Heart right ventricle (tissue), 16 donors: ENCODE results near the gene NTNG2. TPM values are rescaled to one million over a fixed set of nuclear protein-coding genes. Genes with fewer than 3 reads are reported as not detected.

Experiments used
- ATAC-seq, 8 donors: fragments of 200-7000 bp; cut with Tn5 transposase; one replicate each; pipeline ENCODE4 v1.9.1; 2020; ENCODE audit warnings: mild to moderate bottlenecking in 8 of 8, moderate library complexity in 8 of 8, moderate number of reproducible peaks in 1 of 8
- DNase-seq, 2 donors: peaks; one replicate each; pipeline ENCODE4 v3.0.0-alpha.2; 2020
- H3K27ac ChIP-seq, 10 donors: fragments of 200-600 bp; sonication (generic) in 2 of 10; one replicate each; pipeline versions ENCODE4 v1.5.0 to v1.8.0; 2020 to 2022; ENCODE audit warnings: mild to moderate bottlenecking in 3 of 10
- H3K27me3 ChIP-seq, 7 donors: fragments of 200-600 bp; one replicate each; pipeline ENCODE4 v1.8.0; 2021 to 2022; ENCODE audit warnings: mild to moderate bottlenecking in 2 of 7
- H3K36me3 ChIP-seq, 9 donors: fragments of 200-600 bp; sonication (generic) in 1 of 9; one replicate each; pipeline versions ENCODE4 v1.5.0 to v1.8.0; 2020 to 2022; ENCODE audit warnings: mild to moderate bottlenecking in 2 of 9
- H3K4me1 ChIP-seq, 9 donors: fragments of 200-600 bp; sonication (generic) in 1 of 9; one replicate each; pipeline versions ENCODE4 v1.5.0 to v1.8.0; 2020 to 2022; ENCODE audit warnings: mild to moderate bottlenecking in 4 of 9
- H3K4me3 ChIP-seq, 10 donors: fragments of 200-600 bp; sonication (generic) in 2 of 10; one replicate each; pipeline versions ENCODE4 v1.5.0 to v1.8.0; 2020 to 2022; ENCODE audit warnings: mild to moderate bottlenecking in 7 of 10, moderate library complexity in 2 of 10
- H3K9me3 ChIP-seq, 11 donors: fragments of 200-600 bp in 10 of 11; sonication (generic) in 2 of 11; one replicate each; pipeline versions ENCODE4 v1.5.0 to v1.8.0; 2013 to 2022; ENCODE audit warnings: mild to moderate bottlenecking in 2 of 11, control low read depth in 1 of 11, moderate library complexity in 1 of 11
- CTCF ChIP-seq, 9 donors: fragments of 200-600 bp; sonication (generic) in 2 of 9; IDR thresholded peaks; one replicate each; pipeline versions ENCODE4 v1.5.0 to v1.8.0; 2021 to 2022; ENCODE audit warnings: antibody characterized with exemption in 9 of 9, mild to moderate bottlenecking in 5 of 9, moderate library complexity in 1 of 9
- WGBS, 2 donors: extraction: QIAGEN DNeasy Blood & Tissue Kit; methylation state at CpG; one replicate each; pipeline ENCODE4 v1.1.7; 2013; ENCODE audit warnings: inconsistent platforms in 1 of 2; 5-methylcytosine and 5-hydroxymethylcytosine counted together
- intact Hi-C, 10 donors: fragments of 100-400 bp; cut with DNase I; formaldehyde crosslinking; loops; one replicate each; pipeline versions ENCODE4 v1.11.1 to v1.14.2; 2022
- polyA plus RNA-seq, 2 donors: library from polyadenylated mRNA; stranded (reverse); fragments of 200-250 nt; gene quantifications; one replicate each; pipeline ENCODE4 v1.2.3, GENCODE V29; 2013
- total RNA-seq, 10 donors: library from RNA; stranded (reverse); fragmentation: NEBNext Ultra II Directional in 3 of 10; extraction: Animal tissue kit (Norgen Biotek cat#: 25700) in 3 of 10; gene quantifications; one replicate each; pipeline versions ENCODE4 v1.2.1 to v1.2.4, GENCODE V29; 2021 to 2023
- donor health status: Arrhythmogenic right ventricular cardiomyopathy.
- donor health status: ischemic (EF 13 %, LVEDD 7.1; RV severe dilation, severe dysfunction).
- donor health status: healthy with polysubstance abuse.
- donor health status: DM: no; HTN: yes; CAD: no.
- donor health status: DM: no; HTN: no; CAD: no.
- donor health status: ischemic (EF 25% LVEDD 6.9; RV normal size, moderate dysfunction).
- donor health status: ischemic (EF 25% LVEDD 5.7; RV mildly dilated, moderate dysfunction).
- donor health status: healthy.
- donor health status: DM: yes; HTN: yes; CAD: no.
- donor health status: Ischemic cardiomyopathy.
- donor health status: ischemic (EF 35%, LVEDD 5.7; RV mildly dilated, moderate dysfunction).
- donor health status: nonischemic (EF 11% LVEDD 7.7; RV severe dilation, severe dysfunction).
- donor health status: DM: yes; HTN: yes; CAD: no.
- donor health status: PGD.
- donor health status: ischemic (EF 29% LVEDD 5.4; RV normal size, mild dysfunction).
- donor health status: nonischemic (EF 23%, LVEDD 6.1; RV moderate dilation, normal function).

Gene NTNG2
- total and polyA plus RNA-seq, 12 donors = 0.29 to 7.6 (median 2.9) TPM

GRCh38 chr9:132197856-132198550 lies 36.1 kb downstream of the NTNG2 start:
- 94 to 95% methylated on average over 58 of the region's 58 CpGs for WGBS, 2 donors
- DNase-seq (no peak), ATAC-seq (no peak)
- H3K9me3 ChIP-seq = no peaks in the 10 kb centered on the region
- H3K27ac ChIP-seq = no peak overlapping the region
- H3K4me3 ChIP-seq = no peak overlapping the region
- H3K27me3 ChIP-seq = peaks cover 0 to 14% (median 11%) of the 10 kb centered on the region in 7 donors
- H3K4me1 ChIP-seq = no peaks in the 10 kb centered on the region
- no peak for TF ChIP-seq CTCF (IDR thresholded peaks at IDR 0.05)
- H3K36me3 ChIP-seq = no peaks in the 10 kb centered on the region
- intact Hi-C loops = no loop called here

GRCh38 chr9:132199056-132199455 lies 37.2 kb downstream of the NTNG2 start:
- WGBS, 2 donors = 93 to 96% methylated on average over 4 of the region's 4 CpGs
- Histone ChIP-seq H3K27ac (no peak overlapping the region), H3K4me1 (no peaks in the 10 kb centered on the region), H3K9me3 (no peaks in the 10 kb centered on the region), H3K4me3 (no peak overlapping the region), H3K36me3 (no peaks in the 10 kb centered on the region), H3K27me3 (peaks cover 0 to 24% (median 12%) of the 10 kb centered on the region in 7 donors)
- intact Hi-C loops = no loop called here
- ATAC-seq (no peak), DNase-seq (no peak)
- TF ChIP-seq CTCF (IDR thresholded peaks at IDR 0.05) = no peak

GRCh38 chr9:132200706-132201105 lies 38.8 kb downstream of the NTNG2 start:
- Histone ChIP-seq H3K9me3 (peaks cover 0 to 11% (median 0%) of the 10 kb centered on the region in 11 donors), H3K4me3 (no peak overlapping the region), H3K27me3 (peaks cover 0 to 24% (median 12%) of the 10 kb centered on the region in 7 donors), H3K4me1 (no peaks in the 10 kb centered on the region), H3K27ac (no peak overlapping the region), H3K36me3 (no peaks in the 10 kb centered on the region)
- no peak for TF ChIP-seq CTCF (IDR thresholded peaks at IDR 0.05)
- WGBS, 2 donors = 81 to 85% methylated on average over 4 of the region's 4 CpGs
- DNase-seq (no peak), ATAC-seq (no peak)
- intact Hi-C loops = no loop called here

GRCh38 chr9:132201139-132201538 lies 39.3 kb downstream of the NTNG2 start:
- no peak for TF ChIP-seq CTCF (IDR thresholded peaks at IDR 0.05)
- H3K27me3 ChIP-seq = peaks cover 0 to 24% (median 12%) of the 10 kb centered on the region in 7 donors
- H3K27ac ChIP-seq = no peak overlapping the region
- H3K9me3 ChIP-seq = peaks cover 0 to 11% (median 0%) of the 10 kb centered on the region in 11 donors
- no peak overlapping the region for H3K4me3 ChIP-seq
- WGBS, 2 donors = 81 to 90% methylated on average over 12 of the region's 12 CpGs
- intact Hi-C loops = no loop called here
- DNase-seq (no peak), ATAC-seq (no peak)
- H3K4me1 ChIP-seq = no peaks in the 10 kb centered on the region
- no peaks in the 10 kb centered on the region for H3K36me3 ChIP-seq
